Mesendoderm (in vitro differentiated cells): ENCODE measurements around the gene UBL7.
A peak's percentile ranks its signal among the peaks of the same experiment; 100 is the strongest.
"Not testable (repeated sequence)": the region's sequence is repeated elsewhere in the genome, so short reads cannot be mapped to it uniquely, and the experiment has no call there.

Experiments used
- DNase-seq: peaks from one replicate; pipeline ENCODE4 v3.0.0; 2013
- H2AK5ac ChIP-seq: 2 replicates; pipeline ENCODE4 v1.6.1; 2013; ENCODE audit warnings: low read length, inconsistent platforms
- H2BK120ac ChIP-seq: 2 replicates; pipeline ENCODE4 v1.6.1; 2013; ENCODE audit warnings: low read depth, mild to moderate bottlenecking, low read length, moderate library complexity, mixed read lengths
- H2BK15ac ChIP-seq: replicated peaks from 2 replicates; pipeline ENCODE4 v1.6.1; 2013; ENCODE audit warnings: low read depth, mild to moderate bottlenecking, moderate library complexity
- H2BK5ac ChIP-seq: 2 replicates; pipeline ENCODE4 v1.6.1; 2013; ENCODE audit warnings: low read length, inconsistent platforms
- H3K18ac ChIP-seq: 2 replicates; pipeline ENCODE4 v1.6.1; 2013; ENCODE audit warnings: mild to moderate bottlenecking, low read length, mixed read lengths
- H3K23ac ChIP-seq: one replicate; pipeline ENCODE4 v1.6.1; 2013; ENCODE audit warnings: low read length
- H3K27ac ChIP-seq: 2 replicates; pipeline ENCODE4 v1.5.1; 2013; ENCODE audit warnings: low read depth, mild to moderate bottlenecking, inconsistent platforms, low read length, moderate library complexity
- H3K27me3 ChIP-seq: 2 replicates; pipeline ENCODE4 v1.6.1; 2013; ENCODE audit warnings: low read length, control low read depth, mild to moderate bottlenecking, inconsistent platforms; ENCODE audit not compliant: insufficient read depth, poor library complexity
- H3K36me3 ChIP-seq: 2 replicates; pipeline ENCODE4 v1.6.1; 2013; ENCODE audit warnings: low read length, inconsistent platforms; ENCODE audit not compliant: control insufficient read depth, insufficient read depth
- H3K4ac ChIP-seq: one replicate; pipeline ENCODE4 v1.6.1; 2013; ENCODE audit warnings: low read depth, mild to moderate bottlenecking, low read length, moderate library complexity
- H3K4me1 ChIP-seq: 2 replicates; pipeline ENCODE4 v1.6.1; 2013; ENCODE audit warnings: low read depth, low read length, inconsistent platforms; ENCODE audit not compliant: control insufficient read depth
- H3K4me2 ChIP-seq: 2 replicates; pipeline ENCODE4 v1.6.1; 2013; ENCODE audit warnings: low read length
- H3K4me3 ChIP-seq: 2 replicates; pipeline ENCODE4 v1.5.1; 2013; ENCODE audit warnings: mild to moderate bottlenecking, low read length
- H3K56ac ChIP-seq: one replicate; pipeline ENCODE4 v1.6.1; 2013; ENCODE audit warnings: low read length
- H3K79me1 ChIP-seq: 2 replicates; pipeline ENCODE4 v1.6.1; 2013; ENCODE audit warnings: low read length, inconsistent platforms
- H3K79me2 ChIP-seq: 2 replicates; pipeline ENCODE4 v1.6.1; 2013; ENCODE audit warnings: mild to moderate bottlenecking, low read length; ENCODE audit not compliant: control insufficient read depth, insufficient read depth
- H3K9ac ChIP-seq: 2 replicates; pipeline ENCODE4 v1.6.1; 2013; ENCODE audit warnings: low read length, inconsistent platforms
- H4K5ac ChIP-seq: one replicate; pipeline ENCODE4 v1.6.1; 2013; ENCODE audit warnings: low read length
- H4K8ac ChIP-seq: one replicate; pipeline ENCODE4 v1.6.1; 2013; ENCODE audit warnings: low read depth, mild to moderate bottlenecking, control low read depth, low read length, moderate library complexity
- WGBS: extraction: QIAGEN DNeasy Blood & Tissue Kit; methylation state at CpG from one replicate; pipeline ENCODE4 v1.1.7; 2013; ENCODE audit warnings: low lambda C conversion rate, missing lambda C conversion rate; ENCODE audit not compliant: insufficient coverage; ENCODE audit errors: extremely low coverage; 5-methylcytosine and 5-hydroxymethylcytosine counted together

UBL7 gene

GRCh38 chr15:74463634-74464033 is 2.7 kb upstream of the UBL7 start:
- H3K79me1 ChIP-seq, result peaks cover 2% of the 10 kb centered on the region
- H3K4me3 ChIP-seq, result no peak overlapping the region
- no peak overlapping the region for H3K27ac ChIP-seq
- no peak overlapping the region for H2BK5ac ChIP-seq
- H2AK5ac ChIP-seq, result no peak overlapping the region
- DNase-seq, result no peak
- no peak overlapping the region for H2BK120ac ChIP-seq
- no peak overlapping the region for H4K5ac ChIP-seq
- no peak overlapping the region for H3K18ac ChIP-seq
- H2BK15ac ChIP-seq, result no peak overlapping the region
- no peak overlapping the region for H3K23ac ChIP-seq
- no peak overlapping the region for H3K9ac ChIP-seq
- no peak overlapping the region for H3K4me2 ChIP-seq
- H3K56ac ChIP-seq, result no peak overlapping the region
- no peak overlapping the region for H3K4ac ChIP-seq
- H3K79me2 ChIP-seq, result peaks cover 3% of the 10 kb centered on the region
- no peaks in the 10 kb centered on the region for H3K27me3 ChIP-seq
- no peaks in the 10 kb centered on the region for H3K36me3 ChIP-seq
- peaks cover 1% of the 10 kb centered on the region for H3K4me1 ChIP-seq
- no peak overlapping the region for H4K8ac ChIP-seq

DNA sequence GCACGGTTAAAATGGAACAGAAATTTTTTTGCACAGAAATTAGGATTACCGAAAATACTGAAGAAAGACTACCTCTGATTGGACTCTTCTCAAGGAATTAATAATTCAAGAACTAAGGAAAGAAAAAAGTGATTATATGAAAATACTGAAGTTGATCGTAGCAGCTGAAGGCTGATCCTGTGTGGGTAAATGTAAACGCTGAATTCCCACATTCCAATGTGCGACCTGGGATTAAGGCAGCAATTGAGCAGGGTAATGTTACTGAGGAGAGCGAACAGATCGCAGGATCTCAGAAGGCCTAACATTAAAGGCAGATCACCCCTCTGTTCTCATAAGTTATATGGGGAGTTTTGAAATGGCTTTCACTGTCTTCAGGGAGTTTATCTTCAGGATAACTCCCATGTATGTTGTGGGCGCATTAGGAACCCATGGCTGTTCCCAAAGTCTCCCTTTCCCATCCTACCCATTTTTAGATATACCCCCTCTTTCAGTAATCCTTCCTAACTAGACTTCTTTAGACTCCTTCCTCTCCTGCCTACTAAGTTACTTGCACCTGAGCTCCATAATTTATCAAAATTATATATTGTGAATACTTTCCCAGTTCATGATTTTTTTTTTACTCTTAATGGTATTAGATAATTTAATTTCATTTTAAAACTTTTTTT is 1.0 kb upstream of the UBL7 start:
- peaks cover 1% of the 10 kb centered on the region for H3K4me1 ChIP-seq
- peaks cover 3% of the 10 kb centered on the region for H3K79me2 ChIP-seq
- no peak overlapping the region for H4K8ac ChIP-seq
- H2BK5ac ChIP-seq, result no peak overlapping the region
- no peaks in the 10 kb centered on the region for H3K27me3 ChIP-seq
- no peak overlapping the region for H4K5ac ChIP-seq
- WGBS, result no CpG with 5 or more reads among the region's 8 CpGs
- H3K79me1 ChIP-seq, result peaks cover 2% of the 10 kb centered on the region
- no peak overlapping the region for H3K4ac ChIP-seq
- peak; percentile 37 for DNase-seq
- no peak overlapping the region for H2BK15ac ChIP-seq
- H2AK5ac ChIP-seq, result no peak overlapping the region
- no peak overlapping the region for H2BK120ac ChIP-seq
- H3K23ac ChIP-seq, result peak overlapping the region; percentile 76
- no peak overlapping the region for H3K18ac ChIP-seq
- H3K27ac ChIP-seq, result no peak overlapping the region
- peak overlapping the region; percentile 91 for H3K4me3 ChIP-seq
- H3K4me2 ChIP-seq, result peak overlapping the region; percentile 87
- peak overlapping the region; percentile 82 for H3K56ac ChIP-seq
- no peaks in the 10 kb centered on the region for H3K36me3 ChIP-seq
- H3K9ac ChIP-seq, result peak overlapping the region; percentile 91

DNA sequence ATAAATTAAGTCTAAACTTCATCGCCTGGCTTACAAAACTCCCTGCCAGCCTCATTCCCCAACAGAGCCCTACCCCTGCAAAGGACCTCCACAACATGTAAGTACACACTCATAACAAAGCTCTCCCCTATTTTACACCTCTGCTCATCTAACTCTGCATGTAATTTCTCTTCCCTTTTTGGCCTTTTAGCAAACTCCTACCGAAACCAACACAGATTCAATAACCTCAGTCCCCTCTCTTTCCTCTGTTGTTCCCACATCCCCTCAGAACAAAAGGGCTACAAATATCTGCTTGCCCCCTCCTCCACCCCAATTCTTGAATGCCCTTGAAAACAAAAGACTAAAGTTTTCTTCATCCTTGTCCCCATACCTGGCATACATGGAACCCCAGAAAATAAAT is 662 bp downstream of the UBL7 start:
- no CpG with 5 or more reads among the region's 2 CpGs for WGBS

DNA sequence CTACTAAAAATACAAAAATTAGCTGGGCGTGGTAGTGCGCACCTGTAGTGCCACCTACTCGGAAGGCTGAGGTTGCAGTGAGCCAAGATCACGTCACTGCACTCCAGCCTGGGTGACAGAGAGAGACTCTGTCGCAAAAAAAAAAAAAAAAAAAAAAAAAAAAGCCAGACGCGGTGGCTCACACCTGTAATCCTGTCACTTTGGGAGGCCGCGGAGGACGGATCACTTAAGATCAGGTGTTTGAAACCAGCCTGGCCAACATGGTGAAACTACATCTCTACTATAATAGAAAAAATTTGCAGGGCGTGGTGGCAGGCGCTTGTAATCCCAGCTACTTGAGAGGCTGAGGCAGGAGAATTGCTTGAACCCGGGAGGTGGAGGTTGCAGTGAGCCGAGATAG is 1.2 kb downstream of the UBL7 start:
- not testable (repeated sequence) for H3K79me1 ChIP-seq, H4K8ac ChIP-seq, H3K79me2 ChIP-seq, H3K4me1 ChIP-seq, H3K9ac ChIP-seq, H3K4me2 ChIP-seq, H4K5ac ChIP-seq, H2BK15ac ChIP-seq, H2BK5ac ChIP-seq, H3K4ac ChIP-seq, H3K27ac ChIP-seq, H3K23ac ChIP-seq, H3K36me3 ChIP-seq, H3K4me3 ChIP-seq, H3K56ac ChIP-seq, H3K27me3 ChIP-seq, H3K18ac ChIP-seq, DNase-seq, H2AK5ac ChIP-seq
- peak overlapping the region; percentile 18 for H2BK120ac ChIP-seq
- no CpG with 5 or more reads among the region's 14 CpGs for WGBS

More for the DNA sequence above, 662 bp downstream of the UBL7 start:
- Histone ChIP-seq H3K4me3 (peak overlapping the region; percentile 77), H3K56ac (peak overlapping the region; percentile 92), H3K4ac (no peak overlapping the region), H4K5ac (no peak overlapping the region), H3K36me3 (no peaks in the 10 kb centered on the region), H2AK5ac (no peak overlapping the region), H2BK120ac (peak overlapping the region; percentile 18), H3K79me1 (peaks cover 2% of the 10 kb centered on the region), H3K4me1 (peaks cover 1% of the 10 kb centered on the region), H3K79me2 (peaks cover 3% of the 10 kb centered on the region), H2BK15ac (no peak overlapping the region), H3K18ac (peak overlapping the region; percentile 16), H2BK5ac (no peak overlapping the region), H4K8ac (no peak overlapping the region), H3K9ac (peak overlapping the region; percentile 92), H3K27me3 (no peaks in the 10 kb centered on the region), H3K27ac (peak overlapping the region; percentile 31), H3K4me2 (peak overlapping the region; percentile 96), H3K23ac (no peak overlapping the region)
- no peak for DNase-seq

DNA sequence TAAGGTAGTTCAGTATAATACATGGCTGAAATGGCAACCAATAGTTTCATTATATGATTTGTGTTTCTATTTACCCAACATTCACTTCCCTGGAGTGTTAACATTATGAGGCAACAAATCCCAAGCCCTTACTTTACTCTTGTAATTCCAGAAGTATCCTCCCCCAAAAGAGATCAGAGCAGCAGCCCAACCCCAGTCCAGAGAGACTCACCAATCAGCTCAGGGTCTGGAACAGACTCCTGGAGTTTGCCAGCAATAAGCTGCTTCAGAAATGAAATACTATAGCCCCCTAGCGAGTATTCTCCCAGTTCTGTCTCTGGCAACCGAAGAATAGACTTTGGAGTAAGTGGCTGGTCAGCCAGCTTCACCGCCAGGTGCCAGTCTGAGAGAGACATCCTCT is 2.5 kb downstream of the UBL7 start:
- Histone ChIP-seq H2BK120ac (no peak overlapping the region), H3K23ac (no peak overlapping the region), H3K27ac (no peak overlapping the region), H2AK5ac (no peak overlapping the region), H2BK5ac (no peak overlapping the region), H3K27me3 (no peaks in the 10 kb centered on the region), H3K9ac (no peak overlapping the region), H3K56ac (no peak overlapping the region), H3K79me2 (peaks cover 3% of the 10 kb centered on the region), H4K5ac (no peak overlapping the region), H3K4ac (no peak overlapping the region), H3K4me3 (no peak overlapping the region), H3K4me2 (no peak overlapping the region), H3K18ac (no peak overlapping the region), H4K8ac (peak overlapping the region; percentile 40), H3K79me1 (peaks cover 2% of the 10 kb centered on the region), H2BK15ac (no peak overlapping the region), H3K4me1 (peaks cover 1% of the 10 kb centered on the region), H3K36me3 (no peaks in the 10 kb centered on the region)
- no CpG with 5 or more reads among the region's 3 CpGs for WGBS
- DNase-seq, result no peak

- not testable (repeated sequence) for H3K4ac ChIP-seq, H3K4me1 ChIP-seq, H3K18ac ChIP-seq, H3K4me2 ChIP-seq, H2BK5ac ChIP-seq, H3K23ac ChIP-seq, H4K5ac ChIP-seq, H2BK15ac ChIP-seq, H3K79me2 ChIP-seq, H3K36me3 ChIP-seq, H2AK5ac ChIP-seq, H3K27me3 ChIP-seq, DNase-seq, H3K9ac ChIP-seq, H3K27ac ChIP-seq, H3K4me3 ChIP-seq, H4K8ac ChIP-seq, H2BK120ac ChIP-seq, H3K56ac ChIP-seq, H3K79me1 ChIP-seq
- no CpG with 5 or more reads among the region's 10 CpGs for WGBS
Measured at GRCh38 chr15:74457036-74457435, 3.9 kb downstream of the UBL7 start.
